Right hindlimb (tissue), 1 donor: Measurements from ENCODE around the gene TIMMDC1.
"Not testable (repeated sequence)": the region's sequence is repeated elsewhere in the genome, so short reads cannot be mapped to it uniquely, and the experiment has no call there.

Experiments
- DNase-seq: peaks from one replicate; pipeline ENCODE4 v3.0.0-alpha.2; 2018

The TIMMDC1 gene

DNA sequence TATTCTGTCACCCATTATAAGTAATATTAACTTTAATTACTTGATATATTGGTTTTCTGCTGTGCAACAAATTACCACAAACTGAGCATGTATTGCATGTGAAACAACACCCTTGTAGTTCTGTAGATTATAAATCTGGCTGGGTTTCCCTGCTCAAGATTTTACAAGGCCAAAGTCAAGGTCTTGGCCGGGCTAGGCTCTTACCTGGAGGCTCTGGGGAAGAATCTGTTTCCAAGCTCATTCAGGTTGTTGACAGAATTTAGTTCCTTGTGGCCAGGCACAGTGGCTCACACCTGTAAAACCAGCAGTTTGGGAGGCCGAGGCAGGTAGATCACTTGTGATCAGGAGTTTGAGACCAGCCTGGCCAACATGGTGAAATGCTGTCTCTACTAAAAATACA lies 16.3 kb downstream of the TIMMDC1 start:
- DNase-seq: no peak

DNA sequence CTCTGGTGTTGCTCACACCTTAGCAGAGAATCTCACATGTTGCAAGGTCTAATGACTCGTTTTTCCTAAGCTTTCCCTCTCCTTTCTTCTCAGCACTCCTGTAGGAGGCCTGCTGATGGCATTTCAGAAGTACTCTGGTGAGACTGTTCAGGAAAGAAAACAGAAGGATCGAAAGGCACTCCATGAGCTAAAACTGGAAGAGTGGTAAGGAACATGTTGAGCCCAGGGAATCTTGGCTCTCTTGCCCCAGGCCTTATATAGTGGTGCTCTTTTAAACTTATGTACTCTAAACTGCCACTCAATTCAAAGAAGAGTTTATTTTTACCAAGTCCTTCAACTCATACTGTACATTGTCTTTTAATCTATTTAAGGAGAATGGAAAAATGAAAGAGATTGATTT lies 18.8 kb downstream of the TIMMDC1 start:
- no peak for DNase-seq

DNA sequence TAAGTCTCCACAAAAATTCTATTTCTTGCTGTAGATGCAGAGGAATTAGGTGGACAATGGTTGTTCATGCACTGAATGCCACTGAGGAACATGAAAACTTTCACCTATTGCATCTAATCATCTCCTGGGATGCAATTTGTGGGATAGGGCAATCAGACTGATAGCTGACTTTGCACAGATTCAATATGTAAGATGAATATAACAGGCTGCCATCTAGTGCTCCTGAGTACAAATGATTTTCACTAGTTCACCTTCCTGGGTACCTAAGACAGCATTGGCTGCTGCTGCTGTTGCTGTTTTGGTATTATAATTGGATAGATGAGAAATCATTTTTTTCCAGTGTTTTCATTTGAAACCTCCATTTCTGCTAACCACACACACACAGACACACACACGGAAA lies 19.7 kb downstream of the TIMMDC1 start:
- DNase-seq: no peak

DNA sequence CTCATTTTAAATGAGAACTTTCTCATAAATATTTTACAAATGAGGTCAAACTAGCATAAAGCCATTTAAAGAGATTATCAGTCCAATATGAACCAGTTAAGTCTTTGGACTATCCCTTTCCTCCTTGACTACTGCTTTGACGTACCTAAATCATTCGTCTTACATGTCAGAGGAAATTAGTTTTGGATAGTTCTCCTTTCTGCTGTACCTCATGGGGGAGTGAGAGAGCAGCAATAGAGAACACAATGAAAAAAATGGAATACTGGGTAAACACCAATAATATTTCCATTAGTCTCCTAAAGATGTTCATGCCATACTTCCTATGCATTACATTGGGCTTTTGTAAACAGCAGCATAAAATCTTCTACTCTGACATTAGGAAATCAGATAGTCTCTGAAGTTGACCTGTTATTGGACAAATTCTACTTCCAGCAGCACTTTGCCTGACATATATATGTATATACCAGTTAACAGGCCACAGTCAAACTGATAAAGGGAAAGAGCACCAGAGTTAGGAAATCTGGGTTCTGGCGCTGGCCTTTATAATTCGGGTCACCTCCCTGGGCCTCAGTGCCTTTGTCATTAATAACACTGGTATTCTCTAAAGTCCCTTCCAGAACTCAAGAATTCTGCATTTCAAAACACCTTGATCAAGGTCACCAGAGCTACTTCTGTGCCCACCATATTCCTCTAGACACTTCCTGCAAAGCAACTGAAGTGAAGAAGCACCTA lies 26.8 kb downstream of the TIMMDC1 start:
- no peak for DNase-seq

DNA sequence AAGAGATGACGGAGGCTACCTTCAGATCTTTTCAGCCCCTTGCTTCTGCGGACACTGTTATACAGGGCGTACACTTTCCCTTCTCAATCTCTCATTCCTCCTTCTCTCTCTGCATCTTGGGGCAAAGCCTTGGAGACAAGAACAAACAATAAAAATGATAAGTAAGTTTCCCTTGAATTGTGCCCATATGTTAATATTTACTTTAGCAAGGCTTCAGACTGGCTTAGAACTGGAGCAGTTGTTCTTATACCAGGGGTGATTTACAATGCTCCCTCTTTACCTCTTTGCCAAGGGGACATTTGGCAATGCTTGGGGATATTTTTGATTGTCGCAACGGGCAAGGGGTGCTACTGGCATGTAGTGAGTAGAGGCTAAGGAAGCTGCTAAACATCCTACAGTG lies 29.4 kb downstream of the TIMMDC1 start:
- no peak for DNase-seq

DNA sequence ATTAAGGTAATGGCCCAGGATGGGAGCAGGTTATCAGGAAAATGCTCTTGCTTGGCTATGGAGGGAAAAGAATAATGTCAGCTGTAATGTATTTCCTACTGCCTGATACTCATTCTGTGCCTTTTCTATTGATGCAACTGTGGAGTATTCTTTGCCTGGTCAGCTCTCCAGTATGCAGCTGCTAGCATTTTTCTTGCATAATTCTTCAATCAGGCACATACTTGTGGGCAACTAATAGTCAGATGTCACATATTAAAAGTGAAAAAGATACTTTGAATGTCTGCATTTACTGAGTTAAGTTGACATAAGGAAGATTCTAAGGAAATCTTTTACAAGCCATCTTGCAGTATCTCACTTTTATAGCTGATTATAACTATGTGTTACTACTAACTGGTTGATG lies 31.5 kb downstream of the TIMMDC1 start:
- no peak for DNase-seq

DNA sequence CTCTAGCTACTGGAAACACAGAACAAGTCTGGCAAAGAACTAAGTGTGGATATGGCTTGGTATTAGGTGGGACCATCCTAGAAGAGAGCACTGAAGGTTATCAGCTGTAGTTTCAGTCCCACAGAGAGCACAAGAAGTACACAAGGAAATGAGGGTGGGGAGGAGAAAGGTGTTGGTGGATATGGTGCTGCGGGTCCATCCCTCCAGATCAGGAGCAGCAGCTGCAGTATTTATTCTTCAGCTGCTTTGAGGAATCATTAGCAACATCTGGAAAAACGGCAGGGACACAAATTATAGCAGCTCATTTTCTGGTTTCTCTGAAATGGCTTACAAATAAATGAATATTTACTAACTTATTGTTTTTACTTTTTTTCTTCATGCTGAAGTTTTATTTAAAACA lies 32.1 kb downstream of the TIMMDC1 start:
- no peak for DNase-seq

DNA sequence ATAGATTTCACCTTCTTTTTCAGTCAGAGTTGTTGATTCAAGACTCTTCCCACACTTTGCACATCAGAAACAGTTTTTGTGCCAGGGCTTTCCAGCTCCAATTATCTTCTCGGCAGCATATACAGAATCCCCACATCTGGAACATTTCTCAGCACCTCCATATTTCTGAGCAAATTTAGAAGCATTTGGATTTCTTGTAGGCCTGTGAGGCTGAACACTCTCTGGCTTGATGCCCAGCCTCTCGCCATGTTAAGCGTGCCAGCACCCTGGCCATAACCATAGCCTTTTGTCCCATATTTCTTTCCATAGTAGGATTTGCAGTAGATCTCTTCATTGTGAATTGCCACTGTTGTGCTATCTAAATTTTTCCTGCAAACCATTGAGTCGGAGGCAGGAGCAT lies 32.8 kb downstream of the TIMMDC1 start:
- no peak for DNase-seq

DNA sequence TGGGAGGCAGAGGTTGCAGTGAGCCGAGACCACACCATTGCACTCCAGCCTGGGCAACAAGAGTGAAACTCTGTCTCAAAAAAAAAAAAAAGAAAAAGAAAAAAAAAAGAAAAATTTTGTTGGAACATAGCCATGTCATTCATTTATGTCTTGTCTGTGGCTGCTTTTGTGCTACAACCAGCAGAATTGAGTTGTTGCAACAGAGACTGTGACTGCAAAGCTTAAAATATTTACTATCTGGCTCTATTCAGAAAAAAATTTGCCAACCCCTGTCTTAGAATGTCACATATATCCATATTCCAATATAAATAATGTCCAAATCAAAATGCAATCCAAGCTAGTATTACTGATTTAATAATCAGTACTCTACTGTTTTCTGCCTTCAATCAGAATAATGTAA lies 35.9 kb downstream of the TIMMDC1 start:
- no peak for DNase-seq

DNA sequence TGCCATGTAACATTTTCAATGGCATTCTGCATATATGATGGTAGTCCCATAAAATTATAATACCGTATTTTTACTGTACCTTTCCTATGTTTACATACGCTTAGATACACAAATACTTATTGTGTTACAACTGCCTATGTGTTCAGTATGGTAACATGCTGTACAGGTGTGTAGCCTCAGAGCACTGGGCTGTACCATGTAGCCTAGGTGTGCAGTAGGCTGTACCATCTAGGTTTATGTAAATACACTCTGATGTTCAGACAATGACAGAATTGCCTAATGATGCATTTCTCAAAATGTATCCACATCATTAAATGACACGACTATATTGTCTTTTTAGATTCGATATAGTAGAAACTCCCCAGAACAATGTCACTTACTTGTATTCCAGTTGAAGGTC lies 38.4 kb downstream of the TIMMDC1 start:
- DNase-seq: no peak

DNA sequence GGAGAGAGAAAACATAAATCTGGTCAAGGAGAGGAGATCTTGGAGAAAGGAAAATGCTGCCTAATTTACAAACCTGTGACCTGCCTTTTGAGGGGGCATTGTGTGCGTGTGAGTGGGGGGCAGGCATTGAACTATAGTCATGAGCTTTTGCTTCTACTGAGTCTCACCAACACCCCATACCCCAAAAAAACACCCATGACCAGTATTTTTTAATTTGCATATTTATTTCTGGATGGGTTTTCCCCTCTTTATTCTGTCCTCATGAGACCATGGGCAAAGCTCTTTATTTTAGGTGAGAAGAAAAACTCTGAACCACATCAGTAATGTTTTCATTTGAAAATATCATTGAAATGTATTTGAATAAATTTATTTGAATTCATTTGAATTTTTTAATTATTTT lies 40.4 kb downstream of the TIMMDC1 start:
- DNase-seq: no peak

DNA sequence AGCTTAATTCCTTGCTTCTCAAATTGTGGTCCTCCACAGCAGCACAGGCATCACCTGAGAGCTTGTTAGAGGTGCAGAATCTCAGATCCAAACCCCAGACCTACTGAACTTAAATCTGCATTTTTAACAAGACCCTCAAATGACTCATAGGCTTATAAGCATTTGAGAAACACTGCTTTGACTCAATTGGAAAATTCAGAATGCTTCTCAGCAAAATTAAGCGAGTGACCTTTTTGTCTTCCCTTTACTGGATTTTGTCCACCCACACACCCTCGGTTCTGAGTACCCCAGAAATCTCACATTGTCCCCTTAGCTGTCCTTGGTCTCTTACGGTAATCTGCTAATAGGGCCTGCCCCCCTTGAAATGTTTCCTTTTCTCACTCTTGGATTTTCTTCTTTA lies 43.2 kb downstream of the TIMMDC1 start:
- DNase-seq: no peak

DNA sequence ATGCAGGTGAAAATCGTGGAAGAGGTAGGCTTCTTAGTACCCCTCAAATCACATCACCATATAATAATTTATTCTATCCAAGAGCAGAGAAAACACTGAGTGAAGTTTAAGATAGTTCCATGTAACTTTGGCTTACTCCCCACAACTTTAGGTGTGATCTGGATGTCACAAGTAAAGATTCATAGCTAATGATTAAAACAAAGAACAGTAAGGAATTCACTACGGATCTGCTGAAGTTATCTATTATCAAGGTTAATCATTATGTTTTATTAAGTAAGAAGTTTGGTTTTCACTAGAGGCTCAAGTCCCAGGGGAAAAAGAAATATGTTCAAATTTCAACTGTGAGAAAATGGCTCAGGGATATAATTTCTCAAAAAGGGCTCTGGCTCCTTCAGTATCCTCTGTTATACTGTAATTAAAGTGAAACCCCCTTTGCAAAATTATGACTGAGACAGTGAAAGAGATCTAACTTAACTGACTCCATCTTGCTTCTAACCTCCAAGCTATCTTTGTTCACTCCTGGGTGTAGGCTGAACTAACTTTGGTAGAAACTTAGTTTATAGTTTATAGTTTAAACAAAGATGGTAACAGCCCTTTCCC lies 43.9 kb downstream of the TIMMDC1 start:
- DNase-seq: no peak

DNA sequence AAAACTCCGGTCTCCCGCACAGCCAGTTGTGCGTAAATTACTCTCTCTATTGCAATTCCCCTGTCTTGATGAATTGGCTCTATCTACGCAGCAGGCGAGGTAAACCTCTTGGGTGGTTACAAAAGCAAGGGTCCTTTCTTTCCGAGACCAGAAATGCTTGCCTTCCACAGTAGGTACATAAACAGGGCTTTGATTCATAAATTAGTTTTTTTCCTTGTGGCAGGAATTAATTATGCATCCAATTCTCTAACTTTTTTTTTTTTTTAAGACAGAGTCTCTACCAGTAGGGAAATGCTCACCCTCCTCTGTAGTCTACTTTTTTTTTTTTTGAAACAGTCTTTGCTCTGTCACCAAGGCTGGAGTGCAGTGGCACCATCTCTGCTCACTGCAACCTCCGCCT lies 44.8 kb downstream of the TIMMDC1 start:
- DNase-seq: no peak

DNA sequence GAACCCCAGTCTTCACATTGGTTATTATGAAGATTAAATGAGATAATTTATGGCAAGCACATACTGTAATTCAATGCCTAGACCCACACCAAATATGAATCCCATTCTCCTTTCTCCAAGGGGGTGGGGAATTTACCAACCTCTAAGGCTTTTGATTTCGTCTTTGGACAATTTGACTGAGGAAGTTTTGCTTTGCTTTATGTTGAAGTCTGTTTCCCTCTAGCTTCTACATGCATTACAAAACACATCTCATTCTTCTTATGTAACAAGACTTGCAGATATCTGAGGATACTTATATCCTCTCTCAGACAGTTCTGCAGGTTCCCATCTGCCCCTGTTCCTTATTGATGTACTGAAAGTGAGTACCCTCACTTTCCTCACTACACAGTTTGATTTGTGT lies 48.9 kb downstream of the TIMMDC1 start:
- DNase-seq: no peak

DNA sequence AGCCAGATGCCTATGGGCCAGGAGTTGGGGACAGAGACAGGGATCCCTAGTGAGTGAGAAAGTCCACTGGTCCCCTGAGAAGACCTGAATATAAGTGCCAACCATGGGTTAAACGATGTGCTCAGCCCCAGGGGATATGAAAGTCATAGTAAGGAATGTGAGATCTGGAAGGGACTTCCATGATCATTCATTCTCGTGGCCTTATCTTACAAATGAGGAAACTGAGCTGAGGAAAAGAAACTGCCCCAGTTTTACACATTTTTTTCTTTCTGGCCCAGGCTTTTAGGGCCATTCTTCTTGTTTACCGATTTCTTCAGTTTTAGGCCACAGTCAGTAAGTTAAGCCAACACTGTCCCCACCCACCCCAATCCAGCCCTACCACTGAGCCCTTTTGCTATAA lies 50.0 kb downstream of the TIMMDC1 start:
- DNase-seq: no peak

DNA sequence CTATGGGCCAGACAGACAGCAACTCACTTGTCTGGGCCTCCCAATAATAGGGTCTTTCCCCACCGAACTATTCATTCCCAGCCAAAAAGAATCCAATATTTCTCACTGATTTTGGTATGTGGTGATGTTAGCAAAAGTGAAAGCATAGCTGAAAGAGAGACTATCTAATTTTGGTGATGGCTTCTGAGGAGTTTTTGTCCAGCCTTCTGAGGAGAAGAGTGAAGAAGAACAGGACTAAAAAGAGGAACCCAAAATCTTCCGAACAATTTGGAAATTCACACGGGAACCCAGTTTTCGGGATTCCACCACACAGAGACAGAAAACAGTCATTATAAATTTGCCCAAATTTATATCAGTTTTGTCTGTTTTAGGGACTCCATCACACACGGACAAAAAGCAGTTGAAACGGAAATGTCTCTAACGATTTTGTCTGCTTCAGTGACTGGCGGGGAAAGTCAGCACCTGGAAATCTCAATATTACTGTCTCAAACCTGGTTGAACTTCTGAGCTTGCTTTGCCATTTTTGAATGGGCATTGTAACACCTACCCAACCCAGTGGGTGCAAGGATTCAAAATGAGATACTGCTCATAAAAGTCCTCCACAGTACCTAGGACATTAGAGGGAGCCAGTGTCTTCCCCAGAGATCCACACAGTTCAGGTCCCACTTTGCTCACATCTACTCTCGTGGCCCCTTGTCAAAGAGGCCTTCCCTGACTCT lies 52.0 kb downstream of the TIMMDC1 start:
- DNase-seq: no peak

DNA sequence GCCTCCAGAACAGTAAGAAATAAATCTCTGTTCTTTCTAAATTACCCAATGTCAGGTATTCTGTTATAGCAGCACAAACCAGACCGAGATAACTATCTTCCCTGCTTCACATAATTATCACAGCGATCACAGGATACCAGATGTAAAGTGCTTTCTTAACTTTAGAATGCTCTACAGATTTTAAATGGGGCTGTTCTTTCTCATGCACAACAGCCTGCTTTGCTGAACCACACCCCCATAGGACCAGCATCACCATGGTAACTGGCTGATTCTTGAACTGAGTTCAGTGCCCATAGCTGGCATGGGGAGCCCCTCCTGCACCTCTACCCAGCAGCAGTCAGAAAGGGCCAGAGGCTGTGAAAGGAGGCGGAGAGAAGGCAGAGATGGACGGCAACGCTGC lies 53.3 kb downstream of the TIMMDC1 start:
- no peak for DNase-seq

DNA sequence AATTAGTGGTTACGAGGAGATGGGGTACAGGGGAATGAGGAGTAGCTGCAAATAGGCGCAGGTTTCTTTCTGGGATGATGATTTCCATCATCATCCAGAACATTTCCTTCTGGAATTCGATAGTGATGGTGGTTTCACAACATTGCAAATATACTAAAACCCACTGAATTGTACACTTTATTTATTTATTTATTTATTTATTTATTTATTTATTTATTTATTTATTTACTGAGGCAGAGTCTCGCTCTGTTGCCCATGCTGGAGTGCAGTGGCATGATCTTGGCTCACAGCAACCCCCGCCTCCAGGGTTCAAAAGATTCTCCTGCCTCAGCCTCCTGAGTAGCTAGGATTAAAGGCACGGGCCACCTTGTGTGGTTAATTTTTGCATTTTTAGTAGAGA lies 54.6 kb downstream of the TIMMDC1 start:
- not testable (repeated sequence) for DNase-seq

DNA sequence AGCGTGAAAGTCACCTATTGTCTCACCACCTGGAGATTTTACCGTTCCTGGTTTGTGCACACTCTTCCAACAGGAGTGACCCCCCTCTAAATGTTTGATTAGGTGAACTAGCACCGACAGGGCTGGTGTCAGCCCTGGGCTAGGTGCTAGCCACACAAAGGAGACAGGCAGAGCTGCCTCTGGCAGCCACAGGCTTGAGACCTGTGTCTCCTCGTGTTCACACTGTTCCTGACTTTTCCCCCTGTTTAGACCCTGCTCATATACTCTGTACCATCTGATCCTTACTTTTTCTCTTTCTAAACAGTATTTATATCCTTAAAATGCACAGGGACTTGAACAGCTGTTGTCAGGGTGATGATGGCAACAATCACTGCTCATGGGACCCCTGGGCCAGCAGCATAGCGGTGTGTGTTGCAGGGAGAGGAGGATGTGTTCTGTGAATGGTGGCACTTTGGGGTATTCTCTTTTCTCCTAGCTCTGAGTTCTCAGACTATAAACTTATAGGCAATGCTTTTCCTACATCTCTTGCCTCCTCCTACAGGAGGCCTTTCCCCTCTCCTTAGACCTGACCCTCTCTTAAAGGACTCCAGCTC lies 55.6 kb downstream of the TIMMDC1 start:
- DNase-seq: no peak

DNA sequence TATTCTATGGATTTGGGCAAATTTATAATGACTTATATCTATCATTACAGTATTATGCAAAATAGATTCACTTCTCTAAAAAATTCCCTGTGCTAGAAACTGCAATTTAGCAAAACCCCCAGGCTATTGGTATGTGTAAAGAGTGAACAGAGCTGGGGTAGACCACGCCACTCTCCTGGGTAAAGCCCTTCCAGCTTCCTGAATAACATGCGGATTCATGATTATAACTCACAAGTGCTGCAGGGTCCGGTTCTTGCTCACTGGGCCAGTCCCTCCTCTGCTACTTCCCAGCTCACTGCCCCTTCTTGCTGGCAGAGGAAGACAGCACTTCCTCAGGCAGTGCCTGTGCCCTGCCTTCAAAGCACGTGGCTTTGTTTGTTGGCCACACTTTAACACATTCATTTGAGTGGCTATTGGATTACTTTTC lies 57.0 kb downstream of the TIMMDC1 start:
- DNase-seq: no peak

DNA sequence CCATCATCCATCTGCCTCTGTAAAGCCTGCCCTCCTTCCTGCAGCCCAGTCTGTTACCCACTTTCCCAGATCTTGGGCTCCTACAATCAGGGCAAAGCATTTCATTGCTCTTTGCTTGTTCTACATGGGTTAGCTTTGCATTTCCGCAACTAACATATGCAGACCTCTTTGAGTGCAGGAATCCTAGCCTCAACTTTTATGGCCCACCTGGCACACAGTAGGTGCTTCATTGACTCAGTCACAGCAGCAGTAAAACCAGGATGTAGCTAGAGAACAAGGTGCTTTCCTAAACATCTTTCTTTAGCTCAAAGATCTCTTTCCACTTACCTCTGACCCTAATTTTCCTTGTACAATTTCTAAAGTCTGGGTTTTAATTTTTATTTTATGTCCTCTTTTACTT lies 57.6 kb downstream of the TIMMDC1 start:
- DNase-seq: no peak

DNA sequence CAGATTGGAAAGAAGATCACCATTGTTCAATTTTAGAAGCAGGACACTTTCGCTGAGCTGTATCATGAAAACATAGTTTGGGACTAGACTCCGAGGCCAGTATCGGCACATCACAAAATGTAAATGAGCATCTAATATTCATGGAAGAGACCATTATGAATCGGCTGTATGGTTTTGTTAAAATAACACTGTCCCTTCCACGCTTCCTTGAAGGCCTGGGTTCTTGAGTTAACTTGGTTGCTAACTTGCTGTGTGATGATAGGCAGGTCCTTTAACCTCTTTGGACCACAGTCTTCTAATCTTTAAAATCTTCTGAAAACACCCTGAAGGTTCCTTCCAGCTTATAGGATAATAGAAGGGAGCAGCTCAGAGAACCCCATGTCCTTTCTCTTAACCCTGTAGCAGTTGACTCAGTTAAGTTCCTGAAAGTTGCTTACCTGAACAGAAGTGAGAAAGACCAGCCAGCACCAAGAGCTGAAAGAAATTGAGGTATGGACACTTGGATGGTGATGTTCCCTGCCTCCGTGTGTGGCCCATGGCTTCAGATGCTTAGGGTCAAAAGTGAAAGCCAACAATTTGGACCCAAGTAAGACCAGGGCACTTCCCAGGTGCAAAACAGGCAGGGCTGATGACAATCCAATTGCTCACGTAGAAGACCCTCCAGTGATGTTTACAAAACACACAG lies 59.0 kb downstream of the TIMMDC1 start:
- no peak for DNase-seq
